AG10803 (cell line): Measurements from ENCODE around the gene TMEM86B.

Source experiments
- DNase-seq: peaks from one replicate; pipeline ENCODE4 v3.0.0; 2010; ENCODE audit warnings: low read depth
- H3K4me3 ChIP-seq: 2 replicates; pipeline ENCODE4 v1.5.1; 2011; ENCODE audit warnings: mild to moderate bottlenecking, low read length, control low read depth
- CTCF ChIP-seq: conservative IDR thresholded peaks from 2 replicates; pipeline ENCODE4 v1.5.1; 2011; ENCODE audit warnings: mild to moderate bottlenecking, low read length, control low read depth, inconsistent platforms

The TMEM86B gene

GRCh38 chr19:55251341-55252081 is 22.9 kb upstream of the TMEM86B start:
- no peak for TF ChIP-seq CTCF
- no peak overlapping the region for H3K4me3 ChIP-seq
- DNase-seq = no peak

GRCh38 chr19:55250262-55251036 is 21.9 kb upstream of the TMEM86B start:
- DNase-seq = no peak
- no peak overlapping the region for H3K4me3 ChIP-seq
- TF ChIP-seq CTCF = no peak

- H3K4me3 ChIP-seq = no peak overlapping the region
- no peak for DNase-seq
- TF ChIP-seq CTCF = no peak
These were observed 21.3 kb upstream of the TMEM86B start for GRCh38 chr19:55249841-55250240.

- TF ChIP-seq CTCF = no peak
- no peak overlapping the region for H3K4me3 ChIP-seq
- no peak for DNase-seq
These were observed 20.1 kb upstream of the TMEM86B start for GRCh38 chr19:55248704-55249103.

GRCh38 chr19:55248166-55248675 is 19.7 kb upstream of the TMEM86B start:
- TF ChIP-seq CTCF = no peak
- H3K4me3 ChIP-seq = no peak overlapping the region
- no peak for DNase-seq

DNA sequence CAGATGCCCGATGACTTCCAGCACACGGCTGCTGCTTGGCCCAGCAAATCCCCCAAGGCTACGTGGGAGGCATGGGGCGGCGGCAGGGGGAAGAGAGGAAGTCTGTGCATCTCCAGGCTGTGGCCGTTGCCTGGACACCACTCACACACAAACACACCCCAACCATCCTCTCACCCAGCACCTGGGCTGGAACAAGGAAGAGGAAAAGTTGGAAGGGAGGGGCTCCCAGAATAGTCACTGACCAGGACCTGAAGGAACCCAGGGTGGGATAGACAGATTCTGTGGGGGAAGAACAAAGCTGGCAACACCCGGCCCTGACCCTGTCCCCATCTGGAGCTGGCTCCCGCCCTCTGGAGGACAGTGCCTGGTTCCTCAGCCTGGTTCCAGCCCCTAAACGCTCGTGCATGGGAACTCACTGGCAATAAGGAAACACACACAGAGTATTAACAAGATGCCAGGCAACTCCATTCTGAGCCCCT is 19.1 kb upstream of the TMEM86B start:
- TF ChIP-seq CTCF = no peak
- no peak overlapping the region for H3K4me3 ChIP-seq
- peak; percentile 52 for DNase-seq
